B cell (primary cell): ENCODE results near the gene TAB3. TPM values are rescaled to one million over a fixed set of nuclear protein-coding genes. Genes with fewer than 3 reads are reported as not detected.

Experiments used
- ATAC-seq: fragments of 200-7000 bp; cut with Tn5 transposase; one replicate; pipeline ENCODE4 v1.10.0; 2021; ENCODE audit warnings: low read depth, mild to moderate bottlenecking, moderate number of reproducible peaks, moderate library complexity
- CTCF ChIA-PET: fragments of 350-600 bp; sonication (Branson Sonifier 250); formaldehyde crosslinking; loops from one replicate; lab custom pipeline; 2021; ENCODE audit warnings: antibody characterized with exemption, inconsistent platforms; lab: Charles Lee
- POLR2A ChIA-PET: fragments of 350-600 bp; sonication (Branson Sonifier 250); formaldehyde crosslinking; loops from one replicate; lab custom pipeline; 2021; ENCODE audit warnings: antibody characterized with exemption; lab: Charles Lee
- DNase-seq: peaks from one replicate; pipeline ENCODE4 v3.0.0; 2013
- H2AFZ ChIP-seq: 2 replicates; pipeline ENCODE4 v1.6.1; 2012; ENCODE audit warnings: mild to moderate bottlenecking, low read depth, low read length; ENCODE audit not compliant: insufficient read depth, poor library complexity, severe bottlenecking
- H3K27ac ChIP-seq, 2 donors: 1 replicate in 1 of 2; 2 replicates in 1 of 2; pipeline ENCODE4 v1.5.1; 2012 to 2013; ENCODE audit warnings: low read length in 2 of 2, mild to moderate bottlenecking in 2 of 2, moderate library complexity in 1 of 2
- H3K27me3 ChIP-seq, 4 experiments: fragments of 200-600 bp in 1 of 4; sonication (generic) in 1 of 4; replicated peaks in 1 of 4; 1 replicate in 2 of 4; 2 replicates in 2 of 4; pipeline versions ENCODE4 v1.6.1 to v1.7.0; 2013 to 2016; ENCODE audit warnings: low read length in 3 of 4, mild to moderate bottlenecking in 2 of 4, mixed read lengths in 1 of 4, moderate library complexity in 1 of 4; ENCODE audit not compliant: insufficient read depth in 4 of 4, control insufficient read depth in 3 of 4; ENCODE audit errors: control extremely low read depth in 1 of 4
- H3K36me3 ChIP-seq, 2 experiments: replicated peaks in 1 of 2; 1 replicate in 1 of 2; 2 replicates in 1 of 2; pipeline versions ENCODE4 v1.6.1 to v1.7.1; 2013; ENCODE audit warnings: low read length in 1 of 2; ENCODE audit not compliant: insufficient read depth in 2 of 2, control insufficient read depth in 1 of 2; ENCODE audit errors: control extremely low read depth in 1 of 2, extremely low read depth in 1 of 2
- H3K4me1 ChIP-seq, 2 donors: fragments of 200-600 bp in 1 of 2; sonication (generic) in 1 of 2; 1 replicate in 1 of 2; 2 replicates in 1 of 2; pipeline versions ENCODE4 v1.5.1 to v1.6.1; 2013 to 2017; ENCODE audit warnings: low read length in 2 of 2; ENCODE audit not compliant: control insufficient read depth in 2 of 2, insufficient read depth in 2 of 2
- H3K4me2 ChIP-seq: replicated peaks from 2 replicates; pipeline ENCODE3; 2012; ENCODE audit warnings: mild to moderate bottlenecking, low read depth, low read length; ENCODE audit not compliant: poor library complexity, severe bottlenecking
- H3K4me3 ChIP-seq, 5 experiments: fragments of 200-600 bp in 1 of 5; sonication (generic) in 1 of 5; 1 replicate in 3 of 5; 2 replicates in 2 of 5; pipeline versions ENCODE4 v1.5.1 to v1.7.0; 2011 to 2016; ENCODE audit warnings: low read length in 4 of 5, mild to moderate bottlenecking in 4 of 5, low read depth in 2 of 5, control low read depth in 1 of 5, moderate library complexity in 1 of 5; ENCODE audit not compliant: insufficient read depth in 1 of 5; ENCODE audit errors: control extremely low read depth in 1 of 5, extremely low read depth in 1 of 5
- H3K79me2 ChIP-seq: fragments of 200-600 bp; sonication (generic); one replicate; pipeline ENCODE4 v1.6.0; 2016; ENCODE audit warnings: low read length; ENCODE audit not compliant: control insufficient read depth, insufficient read depth
- H3K9ac ChIP-seq: fragments of 200-600 bp; sonication (generic); 2 replicates; pipeline ENCODE4 v1.6.1; 2017; ENCODE audit warnings: mild to moderate bottlenecking, low read length, moderate library complexity
- H3K9me3 ChIP-seq, 3 donors: one replicate each; pipeline versions ENCODE4 v1.6.1 to v1.7.1; 2013; ENCODE audit warnings: low read length in 2 of 3; ENCODE audit not compliant: control insufficient read depth in 2 of 3, insufficient read depth in 1 of 3; ENCODE audit errors: control extremely low read depth in 1 of 3
- H4K20me1 ChIP-seq: 2 replicates; pipeline ENCODE4 v1.6.0; 2012; ENCODE audit warnings: mild to moderate bottlenecking, low read length; ENCODE audit not compliant: insufficient read depth, control insufficient read depth, poor library complexity, severe bottlenecking
- H3K27ac Mint-ChIP-seq: one replicate; pipeline ENCODE4 v1.8.0; 2021; ENCODE audit warnings: mixed read lengths
- H3K27me3 Mint-ChIP-seq: one replicate; pipeline ENCODE4 v1.8.0; 2021; ENCODE audit warnings: mixed read lengths
- H3K4me1 Mint-ChIP-seq: one replicate; pipeline ENCODE4 v1.8.0; 2021; ENCODE audit warnings: mixed read lengths
- H3K4me3 Mint-ChIP-seq: one replicate; pipeline ENCODE4 v1.8.0; 2021; ENCODE audit warnings: mixed read lengths
- H3K9me3 Mint-ChIP-seq: one replicate; pipeline ENCODE4 v1.8.0; 2022; ENCODE audit warnings: mixed read lengths; ENCODE audit not compliant: insufficient read depth
- EZH2 ChIP-seq: IDR thresholded peaks from 2 replicates; pipeline ENCODE4 v1.6.1; 2012; ENCODE audit warnings: borderline replicate concordance, low read depth, mild to moderate bottlenecking, moderate library complexity, low read length; ENCODE audit not compliant: insufficient read depth, poor library complexity, severe bottlenecking
- WGBS: methylation state at CpG from one replicate; pipeline ENCODE4 v1.1.5; 2013; ENCODE audit warnings: missing lambda C conversion rate; ENCODE audit not compliant: insufficient coverage; 5-methylcytosine and 5-hydroxymethylcytosine counted together
- intact Hi-C: fragments of 100-400 bp; cut with micrococcal nuclease; formaldehyde crosslinking; loops from one replicate; pipeline ENCODE4 v1.10.0; 2022
- polyA plus RNA-seq: library from polyadenylated mRNA; depleted of rRNA; stranded (reverse); fragments of >200 nt; gene quantifications from 2 replicates; pipeline ENCODE4 v1.2.3, GENCODE V29; 2012
- total RNA-seq, 2 donors: library from RNA; stranded (reverse); fragments of 120-200 nt in 1 of 2; gene quantifications; 1 replicate in 1 of 2; 2 replicates in 1 of 2; pipeline versions ENCODE4 v1.2.3 to v1.2.4, GENCODE V29; 2013 to 2022
- TF ChIP-seq, protein P1 (sequence below): fragments of 200-600 bp; IDR thresholded peaks from one replicate; pipeline ENCODE4 v1.8.0; 2022; ENCODE audit warnings: antibody characterized with exemption, mild to moderate bottlenecking

TAB3 gene
- total and polyA plus RNA-seq, 2 donors (not counting 1 experiment from before 2014, with no cell fraction given), result 11.4 to 26.5 TPM

DNA sequence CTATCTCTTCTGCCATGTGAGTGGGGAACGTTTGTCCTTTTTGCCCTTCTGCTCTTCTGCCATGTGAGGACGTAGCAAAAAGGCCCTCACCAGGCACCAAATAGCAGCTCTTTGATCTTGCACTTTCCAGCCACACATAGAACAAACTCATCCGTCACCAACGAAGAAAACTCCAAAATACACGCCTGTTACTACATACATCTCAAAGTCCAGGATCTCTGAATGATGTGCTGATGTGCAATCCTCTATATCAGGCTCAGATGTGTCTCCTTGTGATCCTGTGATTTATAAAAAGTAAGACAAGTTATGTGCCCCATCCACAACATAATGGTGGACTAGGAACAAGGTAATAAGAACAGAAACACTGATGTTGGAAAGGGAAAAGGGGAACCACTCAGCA lies 9.8 kb upstream of the TAB3 start:
- POLR2A ChIA-PET, result no interaction called here

DNA sequence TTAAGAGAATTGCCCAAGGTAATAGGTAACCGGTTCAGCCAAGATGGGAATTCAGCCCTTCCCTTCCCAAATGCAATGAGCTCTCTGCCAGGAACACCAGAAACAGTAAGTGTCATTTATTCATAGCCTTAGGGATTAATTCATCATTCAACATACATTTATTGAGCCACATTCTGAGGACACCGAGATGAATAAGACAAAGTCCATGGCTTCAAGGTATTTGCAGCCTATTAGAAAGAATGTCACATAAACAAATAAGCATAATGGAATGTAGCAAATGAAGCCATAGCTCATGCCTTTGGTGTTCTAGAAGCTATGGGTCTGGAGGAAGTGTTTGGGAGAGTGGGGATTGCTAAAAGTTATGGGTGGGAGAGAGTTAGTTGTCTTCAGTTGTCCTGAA lies 6.3 kb upstream of the TAB3 start:
- Histone ChIP-seq H3K4me2 (no peak overlapping the region), H4K20me1 (no peaks in the 10 kb centered on the region), H3K4me1 (no peaks in the 10 kb centered on the region), H3K9me3 (no peaks in the 10 kb centered on the region), H3K36me3 (no peaks in the 10 kb centered on the region), H2AFZ (no peak overlapping the region), H3K9ac (no peak overlapping the region), H3K27me3 (no peaks in the 10 kb centered on the region), H3K79me2 (no peaks in the 10 kb centered on the region), H3K27ac (no peak overlapping the region), H3K4me3 (no peak overlapping the region)
- POLR2A ChIA-PET, result no interaction called here
- TF ChIP-seq, protein P1, sequence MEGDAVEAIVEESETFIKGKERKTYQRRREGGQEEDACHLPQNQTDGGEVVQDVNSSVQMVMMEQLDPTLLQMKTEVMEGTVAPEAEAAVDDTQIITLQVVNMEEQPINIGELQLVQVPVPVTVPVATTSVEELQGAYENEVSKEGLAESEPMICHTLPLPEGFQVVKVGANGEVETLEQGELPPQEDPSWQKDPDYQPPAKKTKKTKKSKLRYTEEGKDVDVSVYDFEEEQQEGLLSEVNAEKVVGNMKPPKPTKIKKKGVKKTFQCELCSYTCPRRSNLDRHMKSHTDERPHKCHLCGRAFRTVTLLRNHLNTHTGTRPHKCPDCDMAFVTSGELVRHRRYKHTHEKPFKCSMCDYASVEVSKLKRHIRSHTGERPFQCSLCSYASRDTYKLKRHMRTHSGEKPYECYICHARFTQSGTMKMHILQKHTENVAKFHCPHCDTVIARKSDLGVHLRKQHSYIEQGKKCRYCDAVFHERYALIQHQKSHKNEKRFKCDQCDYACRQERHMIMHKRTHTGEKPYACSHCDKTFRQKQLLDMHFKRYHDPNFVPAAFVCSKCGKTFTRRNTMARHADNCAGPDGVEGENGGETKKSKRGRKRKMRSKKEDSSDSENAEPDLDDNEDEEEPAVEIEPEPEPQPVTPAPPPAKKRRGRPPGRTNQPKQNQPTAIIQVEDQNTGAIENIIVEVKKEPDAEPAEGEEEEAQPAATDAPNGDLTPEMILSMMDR, result no peak
- no peak for TF ChIP-seq EZH2
- no peaks in the 10 kb centered on the region for H3K9me3 Mint-ChIP-seq
- intact Hi-C loops, result no loop called here
- no peak overlapping the region for H3K27ac Mint-ChIP-seq
- ATAC-seq (no peak), DNase-seq (no peak)
- no peak overlapping the region for H3K4me3 Mint-ChIP-seq
- no peaks in the 10 kb centered on the region for H3K4me1 Mint-ChIP-seq
- no CpG with 5 or more reads among the region's 2 CpGs for WGBS
- peaks cover 12% of the 10 kb centered on the region for H3K27me3 Mint-ChIP-seq
- CTCF ChIA-PET, result no interaction called here

More for the DNA sequence above, 9.8 kb upstream of the TAB3 start:
- CTCF ChIA-PET, result no interaction called here
- Histone ChIP-seq H3K79me2 (no peaks in the 10 kb centered on the region), H3K4me2 (no peak overlapping the region), H3K27me3 (no peaks in the 10 kb centered on the region), H2AFZ (no peak overlapping the region), H3K27ac (no peak overlapping the region), H4K20me1 (no peaks in the 10 kb centered on the region), H3K4me3 (no peak overlapping the region), H3K36me3 (no peaks in the 10 kb centered on the region), H3K4me1 (no peaks in the 10 kb centered on the region), H3K9me3 (no peaks in the 10 kb centered on the region), H3K9ac (no peak overlapping the region)
- intact Hi-C loops, result no loop called here
- DNase-seq (no peak), ATAC-seq (no peak)
- Mint-ChIP-seq H3K9me3 (no peaks in the 10 kb centered on the region), H3K27me3 (peaks cover 14% of the 10 kb centered on the region), H3K4me1 (no peaks in the 10 kb centered on the region), H3K27ac (no peak overlapping the region), H3K4me3 (no peak overlapping the region)
- no peak for TF ChIP-seq EZH2
- TF ChIP-seq, protein P1, result no peak
- no CpG with 5 or more reads among the region's 5 CpGs for WGBS
